Stimulated activated CD4-positive, alpha-beta T cell treated with anti-CD3 and anti-CD28 coated beads, TNF-alpha, amount 100 ng/mL, for 24 hours (primary cell): ENCODE data around the gene PLN.

Experiments
- DNase-seq, 3 experiments: peaks; one replicate each; pipeline ENCODE4 v3.0.0-alpha.2; 2020; ENCODE audit warnings: low read depth in 3 of 3

PLN gene

GRCh38 chr6:118548136-118548535 is at the start of gene PLN:
Gene PLN, plus strand, starts transcription at chr6:118548296. Its CDS starts 10,626 bp downstream, at chr6:118558922.
- no peak for DNase-seq

GRCh38 chr6:118500130-118501015 is 47.7 kb upstream of the PLN start:
- no peak for DNase-seq

GRCh38 chr6:118501099-118501498 is 47.0 kb upstream of the PLN start:
- DNase-seq, result no peak

GRCh38 chr6:118501765-118502164 is 46.3 kb upstream of the PLN start:
- no peak for DNase-seq

GRCh38 chr6:118502169-118502568 is 45.9 kb upstream of the PLN start:
- no peak for DNase-seq

GRCh38 chr6:118504611-118505010 is 43.5 kb upstream of the PLN start:
- no peak for DNase-seq

DNA sequence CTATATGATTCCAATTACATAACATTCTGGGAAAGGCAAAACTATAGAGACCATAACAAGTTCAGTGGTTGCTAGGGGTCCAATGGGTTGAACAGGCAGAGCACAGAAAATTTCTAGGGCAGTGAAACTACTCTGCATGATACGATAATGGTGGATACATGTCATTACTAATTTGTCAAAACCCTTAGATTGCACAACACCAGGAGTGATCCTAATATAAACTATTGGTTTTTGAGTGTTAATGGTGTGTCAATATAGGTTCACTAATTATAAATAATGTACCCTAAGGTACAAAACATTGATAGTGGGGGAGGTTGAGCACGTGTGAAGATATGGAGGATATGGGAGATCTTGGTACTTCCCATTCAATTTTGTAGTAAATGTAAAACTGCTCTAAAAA is 42.4 kb upstream of the PLN start:
- DNase-seq, result no peak

- no peak for DNase-seq
Measured at GRCh38 chr6:118506071-118506638, 41.9 kb upstream of the PLN start.

DNA sequence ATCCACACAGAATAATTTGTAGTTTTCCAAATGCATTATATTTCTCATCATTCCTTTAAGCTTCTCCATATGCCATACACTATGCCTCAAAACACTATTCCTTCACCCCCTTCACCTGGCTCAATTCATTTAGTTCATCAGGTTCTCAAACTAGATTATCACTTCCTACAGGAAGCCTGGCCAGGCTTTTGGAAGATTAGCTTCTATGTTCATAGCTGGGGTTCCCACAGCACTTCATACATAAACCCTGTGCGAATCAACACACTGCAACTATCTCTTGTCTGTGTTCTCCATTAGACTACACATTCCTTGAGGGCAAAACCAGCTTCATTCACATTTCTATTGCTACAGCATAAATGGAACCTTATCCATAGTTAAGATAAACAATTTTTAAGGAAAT is 40.5 kb upstream of the PLN start:
- DNase-seq, result no peak

DNA sequence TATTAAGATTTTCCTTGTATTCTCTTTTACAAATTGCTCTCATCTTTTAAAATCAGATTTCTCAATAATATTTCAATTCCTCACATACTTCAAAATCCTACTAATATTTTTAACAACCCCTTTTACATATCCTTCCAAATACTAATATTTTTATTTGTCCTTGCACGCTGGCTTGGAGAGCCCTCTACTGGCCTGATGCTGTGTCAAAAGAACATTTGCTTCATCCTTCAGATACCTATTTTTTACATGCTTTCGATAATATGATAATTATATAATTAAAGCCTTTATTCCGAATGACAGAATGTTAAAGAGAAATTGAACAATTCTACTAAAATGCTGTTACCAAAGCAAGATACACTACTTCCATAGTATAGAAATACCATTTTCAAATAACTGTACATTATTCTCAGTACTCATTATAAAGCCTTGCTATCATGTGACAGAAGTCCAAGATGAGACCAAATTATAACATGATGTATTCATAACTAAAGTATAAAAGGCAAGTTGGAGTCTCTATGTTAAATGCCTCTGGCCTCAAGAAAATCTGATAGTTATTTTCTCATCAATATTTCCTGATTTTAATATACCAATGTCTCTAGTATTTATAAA is 39.0 kb upstream of the PLN start:
- DNase-seq, result no peak

DNA sequence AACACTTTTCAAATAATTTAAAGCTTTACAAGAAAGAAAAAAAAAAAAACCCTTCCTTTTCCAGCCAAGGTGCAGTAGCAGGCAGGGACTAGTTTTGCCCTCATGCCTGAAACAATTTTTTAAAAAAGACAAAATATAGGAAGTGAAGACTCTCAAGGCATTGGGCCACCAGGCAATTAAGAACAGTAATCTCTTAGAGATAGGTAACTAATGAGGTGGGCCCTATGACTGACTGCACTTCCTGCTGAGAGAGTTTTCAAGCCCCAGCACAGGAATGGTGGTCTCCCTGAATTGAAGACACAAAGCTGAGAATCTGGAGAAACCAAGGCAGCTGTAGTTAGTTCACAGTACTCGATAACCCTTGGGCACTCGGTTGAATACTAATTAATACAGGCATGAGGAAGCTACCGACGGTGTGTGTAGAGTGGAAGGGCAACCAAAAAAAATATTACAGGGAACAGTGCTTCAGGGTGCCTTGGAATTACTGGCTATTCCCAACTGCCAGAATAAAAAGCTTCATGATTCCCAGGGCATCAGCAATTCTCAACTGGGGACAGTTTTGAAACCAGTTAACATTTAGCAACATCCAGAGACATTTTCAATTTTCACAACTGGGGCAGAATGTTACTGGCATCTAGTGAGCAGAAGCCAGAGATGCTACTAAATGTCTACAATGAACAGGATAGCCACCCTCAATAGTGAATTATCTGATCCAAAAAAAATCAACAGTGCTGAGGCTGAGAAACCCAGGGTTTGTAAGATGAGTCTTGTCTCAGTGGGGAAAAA is 36.0 kb upstream of the PLN start:
- no peak for DNase-seq

GRCh38 chr6:118514689-118515088 is 33.4 kb upstream of the PLN start:
- no peak for DNase-seq

GRCh38 chr6:118522422-118522821 is 25.7 kb upstream of the PLN start:
- no peak for DNase-seq

- no peak for DNase-seq
Measured at GRCh38 chr6:118523216-118523615, 24.9 kb upstream of the PLN start.

DNA sequence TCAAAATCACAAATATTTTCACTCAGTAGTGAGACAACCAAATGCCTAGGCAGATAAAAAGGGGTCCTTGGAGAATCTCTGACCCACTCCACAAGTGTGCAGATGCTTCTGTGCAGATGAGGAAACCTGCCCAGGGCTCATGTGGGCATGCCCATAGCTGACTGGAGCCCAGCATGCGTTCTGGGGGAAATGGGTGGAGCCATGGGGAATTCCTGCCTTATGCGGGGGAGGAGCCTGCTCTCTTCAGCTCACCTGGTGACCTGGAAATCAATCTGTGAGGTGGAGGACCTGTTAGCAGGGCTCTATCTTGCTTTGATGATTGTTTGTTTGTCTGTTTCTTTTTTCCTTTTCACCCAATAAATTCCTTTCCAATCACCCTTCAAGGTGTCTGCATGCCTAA is 23.4 kb upstream of the PLN start:
- peak in 1 of 3 experiments; percentile 2 for DNase-seq

DNA sequence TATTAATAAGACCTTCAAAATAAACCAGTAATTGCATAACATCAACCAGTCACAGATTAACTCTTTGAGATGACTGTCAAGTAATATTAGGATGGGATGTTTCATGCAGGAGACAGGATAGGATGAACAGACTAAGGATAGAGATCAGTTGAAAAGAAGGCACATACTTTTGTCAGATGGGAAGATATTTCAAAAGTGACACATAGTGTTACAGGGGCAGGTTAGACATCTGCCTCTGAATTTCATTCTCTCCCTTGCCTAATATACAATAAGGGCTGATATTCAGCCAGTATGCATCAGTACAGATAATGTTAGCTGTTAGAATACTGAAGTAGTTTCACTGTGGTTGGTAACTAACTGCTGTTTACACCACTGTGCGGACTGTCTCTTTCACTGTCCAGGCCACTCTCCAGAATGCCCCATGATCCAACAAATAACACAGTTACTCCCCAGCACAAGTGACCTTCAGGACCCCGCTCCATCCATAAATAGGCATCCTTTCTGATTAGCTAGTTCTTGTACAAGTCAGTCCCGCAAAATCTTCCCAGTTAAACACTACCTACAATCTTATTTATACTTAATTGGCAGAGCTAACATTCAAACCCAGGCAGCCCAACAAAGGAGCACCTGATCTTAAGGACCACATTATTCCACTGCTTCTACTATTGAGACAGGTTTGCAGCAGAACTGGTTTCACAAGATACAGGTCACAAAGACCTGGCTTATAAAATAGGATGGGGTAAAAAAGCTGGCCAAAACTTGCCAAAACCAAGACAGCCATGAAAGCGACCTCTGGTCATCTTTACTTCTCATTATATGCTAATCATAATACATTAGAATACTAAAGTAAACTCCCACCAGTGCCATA is 21.9 kb upstream of the PLN start:
- DNase-seq, result no peak

GRCh38 chr6:118528129-118528528 is 20.0 kb upstream of the PLN start:
- DNase-seq, result no peak

- no peak for DNase-seq
Measured at GRCh38 chr6:118529756-118530155, 18.3 kb upstream of the PLN start.

- DNase-seq, result no peak
Measured at GRCh38 chr6:118530942-118531341, 17.2 kb upstream of the PLN start.

- no peak for DNase-seq
Measured at GRCh38 chr6:118535176-118535844, 12.8 kb upstream of the PLN start.

- DNase-seq, result no peak
Measured at GRCh38 chr6:118536478-118536877, 11.6 kb upstream of the PLN start.
